Neuronal stem cell (in vitro differentiated cells): ENCODE results near the gene HOXC11.

Experiments
- DNase-seq: peaks from one replicate; pipeline ENCODE4 v3.0.0-alpha.2; 2013; ENCODE audit warnings: low spot score
- H2AFZ ChIP-seq: one replicate; pipeline ENCODE4 v1.6.1; 2013; ENCODE audit warnings: mild to moderate bottlenecking, low read length, inconsistent platforms
- H2AK5ac ChIP-seq: 2 replicates; pipeline ENCODE4 v1.6.1; 2013; ENCODE audit warnings: low read depth, mild to moderate bottlenecking, inconsistent platforms, low read length, moderate library complexity, mixed read lengths
- H2BK120ac ChIP-seq: 2 replicates; pipeline ENCODE4 v1.6.1; 2013; ENCODE audit warnings: low read depth, mild to moderate bottlenecking, inconsistent platforms, low read length, moderate library complexity, mixed read lengths
- H2BK12ac ChIP-seq: one replicate; pipeline ENCODE4 v1.6.1; 2013; ENCODE audit warnings: low read length, inconsistent platforms
- H2BK15ac ChIP-seq: 2 replicates; pipeline ENCODE4 v1.6.1; 2013; ENCODE audit warnings: mild to moderate bottlenecking, low read length, inconsistent platforms, mixed read lengths
- H2BK5ac ChIP-seq: one replicate; pipeline ENCODE4 v1.6.1; 2013; ENCODE audit warnings: inconsistent platforms, mild to moderate bottlenecking, low read length, moderate library complexity
- H3K14ac ChIP-seq: one replicate; pipeline ENCODE4 v1.6.1; 2013; ENCODE audit warnings: low read length, inconsistent platforms
- H3K18ac ChIP-seq: 2 replicates; pipeline ENCODE4 v1.6.1; 2013; ENCODE audit warnings: low read length, inconsistent platforms
- H3K23ac ChIP-seq: 2 replicates; pipeline ENCODE4 v1.6.1; 2013; ENCODE audit warnings: low read depth, mild to moderate bottlenecking, mixed read lengths, low read length, inconsistent platforms; ENCODE audit not compliant: poor library complexity
- H3K27ac ChIP-seq: replicated peaks from 3 replicates; pipeline ENCODE4 v1.5.1; 2013; ENCODE audit warnings: low read length, inconsistent platforms
- H3K27me3 ChIP-seq, 3 experiments: 2 replicates each; pipeline ENCODE4 v1.6.1; 2013; ENCODE audit warnings: low read length in 3 of 3, mild to moderate bottlenecking in 2 of 3, inconsistent platforms in 1 of 3, low read depth in 1 of 3, mixed read lengths in 1 of 3, moderate library complexity in 1 of 3; ENCODE audit not compliant: control insufficient read depth in 3 of 3, insufficient read depth in 3 of 3
- H3K36me3 ChIP-seq, 2 donors: replicated peaks in 1 of 2; 2 replicates each; pipeline ENCODE4 v1.6.1; 2013; ENCODE audit warnings: low read length in 2 of 2; ENCODE audit not compliant: control insufficient read depth in 2 of 2, insufficient read depth in 2 of 2
- H3K4ac ChIP-seq: 2 replicates; pipeline ENCODE4 v1.6.1; 2013; ENCODE audit warnings: inconsistent platforms, mild to moderate bottlenecking, low read length, moderate library complexity
- H3K4me1 ChIP-seq, 2 donors: 1 replicate in 1 of 2; 2 replicates in 1 of 2; pipeline ENCODE4 v1.6.1; 2013; ENCODE audit warnings: low read length in 2 of 2, low read depth in 1 of 2; ENCODE audit not compliant: control insufficient read depth in 2 of 2, insufficient read depth in 1 of 2
- H3K4me2 ChIP-seq: one replicate; pipeline ENCODE4 v1.6.1; 2013; ENCODE audit warnings: mild to moderate bottlenecking, low read length, inconsistent platforms; ENCODE audit not compliant: insufficient read depth, poor library complexity, severe bottlenecking
- H3K4me3 ChIP-seq, 2 donors: 2 replicates each; pipeline ENCODE4 v1.5.1; 2013; ENCODE audit warnings: low read length in 2 of 2, mild to moderate bottlenecking in 2 of 2, inconsistent platforms in 1 of 2, moderate library complexity in 1 of 2
- H3K79me1 ChIP-seq: one replicate; pipeline ENCODE4 v1.6.1; 2013; ENCODE audit warnings: low read depth, mild to moderate bottlenecking, inconsistent platforms, low read length, moderate library complexity
- H3K9ac ChIP-seq: one replicate; pipeline ENCODE4 v1.6.1; 2013; ENCODE audit warnings: mild to moderate bottlenecking, low read depth, low read length, inconsistent platforms; ENCODE audit not compliant: poor library complexity
- H3K9me3 ChIP-seq, 2 donors: replicated peaks in 1 of 2; 2 replicates each; pipeline versions ENCODE3 to v1.6.1; 2013; ENCODE audit warnings: low read length in 2 of 2, mild to moderate bottlenecking in 2 of 2, inconsistent platforms in 1 of 2, low read depth in 1 of 2, mixed read lengths in 1 of 2, moderate library complexity in 1 of 2; ENCODE audit not compliant: control insufficient read depth in 2 of 2, insufficient read depth in 1 of 2
- H4K8ac ChIP-seq: one replicate; pipeline ENCODE4 v1.6.1; 2013; ENCODE audit warnings: low read depth, mild to moderate bottlenecking, inconsistent platforms, low read length, moderate library complexity
- H4K91ac ChIP-seq: one replicate; pipeline ENCODE4 v1.6.1; 2013; ENCODE audit warnings: low read length, low read depth, mild to moderate bottlenecking, inconsistent platforms; ENCODE audit not compliant: poor library complexity
- WGBS, 2 donors: extraction: QIAGEN DNeasy Blood & Tissue Kit; methylation state at CpG; one replicate each; pipeline ENCODE4 v1.1.7; 2013; ENCODE audit warnings: missing lambda C conversion rate in 2 of 2, mixed read lengths in 1 of 2; ENCODE audit not compliant: insufficient read length in 2 of 2, insufficient replicate concordance in 1 of 2; ENCODE audit errors: extremely low coverage in 2 of 2; 5-methylcytosine and 5-hydroxymethylcytosine counted together

The HOXC11 gene

GRCh38 chr12:53985994-53986685, 13.2 kb downstream of the HOXC11 start:
- H2BK15ac ChIP-seq = no peak overlapping the region
- no CpG with 5 or more reads among the region's 50 CpGs for WGBS, 2 donors
- H2BK5ac ChIP-seq = no peak overlapping the region
- no peak overlapping the region for H2AK5ac ChIP-seq
- H3K23ac ChIP-seq = peak overlapping the region; percentile 60
- no peak overlapping the region for H3K4me2 ChIP-seq
- H3K4ac ChIP-seq = no peak overlapping the region
- H3K27ac ChIP-seq = no peak overlapping the region
- H3K4me1 ChIP-seq = peaks cover 0 to 3% of the 10 kb centered on the region in 2 donors
- H2AFZ ChIP-seq = peak overlapping the region; percentile 71
- H3K36me3 ChIP-seq = no peaks in the 10 kb centered on the region
- H3K4me3 ChIP-seq = no peak overlapping the region
- H3K9me3 ChIP-seq = peaks cover 0 to 17% of the 10 kb centered on the region in 2 donors
- no peak overlapping the region for H2BK120ac ChIP-seq
- no peaks in the 10 kb centered on the region for H3K79me1 ChIP-seq
- no peak overlapping the region for H2BK12ac ChIP-seq
- no peak overlapping the region for H3K18ac ChIP-seq
- H3K27me3 ChIP-seq = peaks cover 62 to 100% (median 99%) of the 10 kb centered on the region in 3 experiments
- no peak overlapping the region for H3K14ac ChIP-seq
- H4K91ac ChIP-seq = no peak overlapping the region
- no peak for DNase-seq
- no peak overlapping the region for H3K9ac ChIP-seq
- no peak overlapping the region for H4K8ac ChIP-seq

DNA sequence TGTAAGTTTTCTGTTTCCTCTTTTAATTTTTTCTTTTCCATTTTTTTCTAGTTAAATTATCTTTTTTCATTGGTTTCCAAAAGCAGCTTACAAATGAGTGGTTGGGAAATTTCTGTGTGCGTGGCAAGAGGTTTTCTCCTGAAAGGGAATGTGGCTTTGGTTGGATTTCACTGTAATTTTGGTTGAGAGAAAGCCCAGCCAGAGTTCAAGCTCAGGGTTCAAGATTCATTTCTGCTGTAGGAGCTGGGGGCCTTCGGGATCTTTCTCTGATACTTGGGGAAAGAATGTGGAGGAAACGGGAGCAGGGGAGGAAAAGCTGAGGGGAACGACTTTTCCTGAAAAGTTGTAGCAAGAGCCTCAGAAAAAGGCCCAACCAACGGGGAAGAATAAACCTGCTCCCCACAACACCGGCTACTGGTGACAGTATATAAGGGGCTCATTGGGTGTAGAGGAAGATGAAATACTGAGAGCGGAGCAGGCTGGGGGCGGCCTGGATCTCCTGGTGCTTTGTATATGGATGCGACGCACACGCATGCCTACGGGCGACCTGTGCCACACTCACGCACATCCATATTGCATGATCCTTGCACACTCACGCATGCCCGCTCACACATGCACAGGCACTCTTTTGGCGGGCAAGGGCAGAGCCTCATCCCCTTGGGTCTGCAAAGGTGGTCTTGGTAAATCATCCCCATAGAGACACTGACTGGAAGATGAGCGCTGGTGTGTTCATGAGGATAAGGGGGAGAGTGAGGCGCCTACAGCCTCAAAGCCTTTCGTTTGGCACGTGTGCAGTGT, 14.0 kb downstream of the HOXC11 start:
- Histone ChIP-seq H2BK120ac (no peak overlapping the region), H3K4ac (no peak overlapping the region), H3K79me1 (no peaks in the 10 kb centered on the region), H3K9me3 (peaks cover 0 to 14% of the 10 kb centered on the region in 2 donors), H2BK15ac (no peak overlapping the region), H4K8ac (no peak overlapping the region), H2AK5ac (no peak overlapping the region), H3K23ac (no peak overlapping the region), H3K27me3 (peaks cover 66 to 100% (median 99%) of the 10 kb centered on the region in 3 experiments), H3K14ac (no peak overlapping the region), H3K4me2 (no peak overlapping the region), H2BK5ac (no peak overlapping the region), H3K9ac (no peak overlapping the region), H3K18ac (no peak overlapping the region), H3K27ac (no peak overlapping the region), H2AFZ (no peak overlapping the region), H3K36me3 (no peaks in the 10 kb centered on the region), H4K91ac (no peak overlapping the region), H2BK12ac (no peak overlapping the region), H3K4me1 (peaks cover 0 to 3% of the 10 kb centered on the region in 2 donors), H3K4me3 (no peak overlapping the region)
- no peak for DNase-seq
- WGBS, 2 donors = no CpG with 5 or more reads among the region's 21 CpGs

DNA sequence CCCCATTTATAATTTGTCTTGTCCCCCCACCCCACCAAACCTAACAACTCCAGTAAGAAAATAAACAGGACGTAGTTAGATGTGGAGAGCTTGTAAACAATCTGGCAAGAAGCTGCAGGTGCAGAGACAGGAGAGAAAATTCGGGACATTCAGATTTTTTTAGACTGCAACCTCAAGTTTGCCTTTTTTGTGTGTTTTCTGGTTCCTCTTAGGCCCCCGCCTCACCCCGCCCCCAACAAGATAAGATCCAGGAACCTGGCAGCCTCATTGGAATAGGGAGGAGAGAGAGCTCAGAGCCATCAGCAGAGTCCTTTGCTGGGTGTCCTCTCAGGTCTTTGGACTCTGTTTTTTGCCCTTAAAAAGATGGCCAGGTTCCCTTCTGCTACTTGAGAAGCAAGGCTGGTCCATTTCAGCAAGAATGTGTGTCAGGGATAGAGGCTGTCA, 14.9 kb downstream of the HOXC11 start:
- no peak overlapping the region for H2BK5ac ChIP-seq

More for the DNA sequence above, 14.9 kb downstream of the HOXC11 start:
- Histone ChIP-seq H4K8ac (no peak overlapping the region), H3K36me3 (no peaks in the 10 kb centered on the region), H3K4me2 (no peak overlapping the region), H3K27ac (no peak overlapping the region), H3K9ac (no peak overlapping the region), H3K9me3 (peaks cover 0 to 19% of the 10 kb centered on the region in 2 donors), H3K18ac (no peak overlapping the region), H2BK15ac (no peak overlapping the region), H3K4me1 (peaks cover 0 to 3% of the 10 kb centered on the region in 2 donors), H3K79me1 (no peaks in the 10 kb centered on the region), H4K91ac (no peak overlapping the region), H3K4me3 (no peak overlapping the region), H2BK120ac (no peak overlapping the region), H3K27me3 (peaks cover 66 to 100% (median 99%) of the 10 kb centered on the region in 3 experiments), H3K23ac (no peak overlapping the region), H2AFZ (no peak overlapping the region), H3K14ac (no peak overlapping the region), H2AK5ac (no peak overlapping the region), H3K4ac (no peak overlapping the region), H2BK12ac (no peak overlapping the region)
- no CpG with 5 or more reads among the region's 4 CpGs for WGBS, 2 donors
- DNase-seq = no peak
